Sigmoid colon (tissue), 4 donors: Measurements from ENCODE around the gene ACP4.

Source experiments
- EP300 ChIP-seq, 4 donors: sonication (generic); formaldehyde crosslinking; IDR thresholded peaks; one replicate each; pipeline ENCODE4 v1.6.1; 2017; ENCODE audit warnings: antibody characterized with exemption in 4 of 4
- POLR2A ChIP-seq, 2 donors: fragments of 450-650 bp; IDR thresholded peaks; one replicate each; pipeline ENCODE4 v1.6.1; 2016; ENCODE audit warnings: antibody characterized with exemption in 2 of 2, mild to moderate bottlenecking in 2 of 2, moderate library complexity in 2 of 2
- POLR2AphosphoS5 ChIP-seq, 4 donors: sonication (generic); formaldehyde crosslinking; IDR thresholded peaks; one replicate each; pipeline ENCODE4 v1.6.1; 2017; ENCODE audit warnings: antibody characterized with exemption in 4 of 4
- TF ChIP-seq, protein P1 (sequence below), 4 experiments: fragments of 450-650 bp in 3 of 4; fragments of 200-600 bp in 1 of 4; IDR thresholded peaks; one replicate each; pipeline ENCODE4 v1.5.1; 2016 to 2019; ENCODE audit warnings: antibody characterized with exemption in 4 of 4, mild to moderate bottlenecking in 3 of 4, moderate library complexity in 2 of 4

DNA sequence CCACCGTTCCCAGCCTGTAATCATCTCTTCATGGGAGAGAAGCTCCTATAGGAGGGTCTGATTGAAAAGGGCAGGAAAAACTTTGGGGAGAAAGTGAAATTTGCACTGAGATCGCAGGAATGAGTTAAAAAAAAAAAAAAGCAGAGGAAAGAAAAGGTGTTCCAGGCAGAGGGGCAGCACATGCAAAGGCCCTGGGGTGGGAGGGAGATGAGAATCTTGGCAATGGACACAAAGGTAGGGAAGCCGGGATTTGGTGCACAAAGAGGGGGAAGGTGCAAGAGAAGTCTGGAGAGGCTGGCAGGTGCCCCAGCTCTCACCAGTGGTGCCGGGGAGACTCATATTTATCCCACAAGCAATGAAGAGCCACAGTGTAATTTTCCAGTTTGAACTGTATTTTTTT, 36.3 kb upstream of the ACP4 start:
- TF ChIP-seq, protein P1, sequence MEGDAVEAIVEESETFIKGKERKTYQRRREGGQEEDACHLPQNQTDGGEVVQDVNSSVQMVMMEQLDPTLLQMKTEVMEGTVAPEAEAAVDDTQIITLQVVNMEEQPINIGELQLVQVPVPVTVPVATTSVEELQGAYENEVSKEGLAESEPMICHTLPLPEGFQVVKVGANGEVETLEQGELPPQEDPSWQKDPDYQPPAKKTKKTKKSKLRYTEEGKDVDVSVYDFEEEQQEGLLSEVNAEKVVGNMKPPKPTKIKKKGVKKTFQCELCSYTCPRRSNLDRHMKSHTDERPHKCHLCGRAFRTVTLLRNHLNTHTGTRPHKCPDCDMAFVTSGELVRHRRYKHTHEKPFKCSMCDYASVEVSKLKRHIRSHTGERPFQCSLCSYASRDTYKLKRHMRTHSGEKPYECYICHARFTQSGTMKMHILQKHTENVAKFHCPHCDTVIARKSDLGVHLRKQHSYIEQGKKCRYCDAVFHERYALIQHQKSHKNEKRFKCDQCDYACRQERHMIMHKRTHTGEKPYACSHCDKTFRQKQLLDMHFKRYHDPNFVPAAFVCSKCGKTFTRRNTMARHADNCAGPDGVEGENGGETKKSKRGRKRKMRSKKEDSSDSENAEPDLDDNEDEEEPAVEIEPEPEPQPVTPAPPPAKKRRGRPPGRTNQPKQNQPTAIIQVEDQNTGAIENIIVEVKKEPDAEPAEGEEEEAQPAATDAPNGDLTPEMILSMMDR (IDR thresholded peaks at IDR 0.05), result no peak
- TF ChIP-seq EP300 (IDR thresholded peaks at IDR 0.05) (no peak), POLR2A (IDR thresholded peaks at IDR 0.05) (no peak), POLR2AphosphoS5 (IDR thresholded peaks at IDR 0.05) (no peak)
